Measurements from ENCODE around the gene COG5.

The COG5 gene

DNA sequence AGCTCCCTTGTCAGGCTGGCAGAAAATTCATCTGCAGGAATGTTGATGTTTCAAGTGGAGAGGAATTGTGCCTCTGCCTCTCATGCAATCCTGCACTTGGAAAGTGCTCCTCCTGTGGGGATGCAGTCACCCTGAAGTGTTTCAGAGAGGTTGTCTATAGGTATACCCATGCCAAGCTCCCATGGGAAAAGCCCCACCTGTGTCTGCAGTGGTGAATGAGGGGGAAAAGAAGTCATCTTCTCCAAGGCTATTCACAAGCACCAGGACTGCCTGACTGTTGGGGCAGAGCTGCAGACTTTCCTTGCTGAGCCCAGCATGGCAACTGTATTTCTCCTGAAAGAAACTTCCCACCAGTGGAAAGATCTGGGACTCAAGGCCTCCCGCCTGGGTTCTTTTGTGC, 58.4 kb downstream of the COG5 start:
- DNase-seq, result no peak

DNA sequence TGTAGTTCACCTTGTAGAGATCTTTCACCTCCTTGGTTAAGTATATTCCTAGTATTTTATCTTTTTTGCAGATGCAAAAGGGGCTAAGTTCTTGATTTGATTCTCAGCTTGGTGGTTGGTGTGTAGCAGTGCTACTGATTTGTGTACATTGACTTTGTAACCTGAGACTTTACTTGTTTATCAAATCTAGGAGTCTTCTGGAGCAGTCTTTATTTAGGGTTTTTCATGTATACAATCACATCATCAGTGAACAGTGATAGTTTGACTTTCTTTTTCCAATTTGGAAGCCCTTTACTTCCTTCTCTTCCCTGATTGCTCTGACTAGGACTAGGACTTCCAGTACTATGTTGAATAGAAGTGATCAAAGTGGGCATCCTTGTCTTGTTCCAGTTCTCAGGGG, 60.0 kb downstream of the COG5 start:
- DNase-seq, result no peak

GRCh38 chr7:107502797-107503196, 60.9 kb downstream of the COG5 start:
- DNase-seq, result no peak

DNA sequence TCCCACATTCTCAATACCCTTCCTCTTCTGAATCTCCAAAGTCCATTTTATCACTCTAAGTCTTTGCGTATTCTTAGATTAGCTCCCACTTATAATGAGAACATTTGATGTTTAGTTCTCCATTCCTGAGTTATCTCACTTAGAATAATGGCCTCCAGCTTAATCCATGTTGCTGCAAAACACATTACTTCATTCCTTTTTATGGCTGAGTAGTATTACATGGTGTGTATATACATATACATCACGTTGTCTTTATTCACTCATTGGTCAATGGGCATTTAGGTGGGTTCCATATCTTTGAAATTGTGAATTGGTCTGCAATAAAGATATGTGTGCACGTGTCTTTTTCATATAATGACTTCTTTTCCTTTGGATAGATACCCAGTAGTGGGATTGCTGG, 61.6 kb downstream of the COG5 start:
- DNase-seq, result no peak

DNA sequence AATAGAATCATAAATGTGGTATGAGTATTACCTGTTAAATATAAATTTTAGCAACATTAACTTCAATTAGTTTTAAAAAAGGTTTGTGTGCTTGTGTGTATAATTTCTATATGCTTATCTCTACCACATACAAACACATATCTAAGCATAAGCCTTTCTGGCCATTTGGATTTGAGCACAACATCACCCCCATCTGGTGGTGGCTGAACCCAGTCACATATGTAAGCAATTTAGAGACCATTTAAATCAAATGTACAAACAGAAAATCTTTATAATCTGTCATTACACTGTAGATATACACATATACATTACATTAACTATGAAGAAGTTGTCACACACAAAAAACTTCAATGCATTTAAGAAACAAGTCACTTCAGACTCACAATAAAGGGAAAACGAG, 62.1 kb downstream of the COG5 start:
- peak; percentile 60 for DNase-seq

DNA sequence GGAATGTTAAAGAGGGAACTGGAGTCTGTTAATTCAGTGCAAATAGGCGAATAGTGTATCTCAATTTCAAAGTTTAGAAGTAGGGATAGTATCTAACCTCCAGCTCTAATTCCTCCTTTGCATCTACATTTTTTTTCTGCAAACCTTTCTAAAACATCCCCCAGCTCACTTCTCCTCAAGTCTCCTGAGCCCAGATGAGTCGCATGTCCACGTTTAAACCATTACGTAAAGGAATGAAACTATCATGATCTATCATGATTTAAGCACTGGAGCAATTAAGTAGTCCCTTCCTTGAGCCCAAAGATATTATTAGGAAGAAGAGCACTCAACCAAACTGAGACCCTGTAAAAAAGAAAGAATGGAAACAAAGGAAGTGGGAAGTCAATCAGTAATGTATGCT, 64.0 kb downstream of the COG5 start:
- no peak for DNase-seq

- no peak for DNase-seq
Measured at GRCh38 chr7:107495516-107495915, 68.2 kb downstream of the COG5 start.

- no peak for DNase-seq
Measured at GRCh38 chr7:107494884-107495283, 68.8 kb downstream of the COG5 start.

- DNase-seq, result no peak
Measured at GRCh38 chr7:107494315-107494751, 69.4 kb downstream of the COG5 start.

- DNase-seq, result no peak
Measured at GRCh38 chr7:107492875-107493274, 70.8 kb downstream of the COG5 start.

DNA sequence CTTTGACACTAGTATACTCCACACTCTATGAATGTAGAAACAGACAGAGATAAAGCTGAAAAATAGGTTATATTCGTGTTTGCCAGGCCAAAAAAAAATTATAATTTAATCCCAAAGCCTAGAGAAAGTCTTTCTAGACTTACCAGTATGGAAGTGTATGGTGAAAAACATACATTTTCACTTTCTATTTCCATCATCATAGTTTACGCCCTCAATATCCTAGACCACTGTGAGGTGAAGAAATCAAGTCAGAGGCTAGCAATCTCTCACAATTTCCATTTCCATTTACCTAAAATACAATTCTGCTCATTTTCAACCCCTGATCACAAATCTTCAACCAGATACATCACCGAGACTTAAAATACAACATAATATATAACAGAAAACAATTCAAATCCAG, 77.7 kb downstream of the COG5 start:
- DNase-seq, result no peak

GRCh38 chr7:107482571-107482970, 81.1 kb downstream of the COG5 start:
- no peak for DNase-seq

DNA sequence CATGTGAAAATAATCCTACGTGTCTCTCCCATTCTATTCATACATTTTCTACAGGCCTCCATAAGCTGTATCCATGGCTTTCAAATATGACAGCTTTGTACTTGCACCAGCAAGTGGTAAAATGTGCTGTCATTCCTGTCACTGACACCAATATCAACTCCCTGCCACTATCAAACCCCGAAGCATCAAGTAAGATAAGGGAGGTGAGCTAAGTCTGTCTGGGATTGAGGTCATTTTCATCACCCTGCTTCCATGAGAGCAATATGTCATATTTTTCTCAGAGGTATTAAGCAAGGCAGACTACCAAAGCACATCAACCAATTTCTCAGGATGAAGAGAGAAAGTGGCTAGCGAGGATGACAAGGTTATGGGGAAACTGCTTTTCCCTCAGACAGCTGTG, 82.8 kb downstream of the COG5 start:
- no peak for DNase-seq

DNA sequence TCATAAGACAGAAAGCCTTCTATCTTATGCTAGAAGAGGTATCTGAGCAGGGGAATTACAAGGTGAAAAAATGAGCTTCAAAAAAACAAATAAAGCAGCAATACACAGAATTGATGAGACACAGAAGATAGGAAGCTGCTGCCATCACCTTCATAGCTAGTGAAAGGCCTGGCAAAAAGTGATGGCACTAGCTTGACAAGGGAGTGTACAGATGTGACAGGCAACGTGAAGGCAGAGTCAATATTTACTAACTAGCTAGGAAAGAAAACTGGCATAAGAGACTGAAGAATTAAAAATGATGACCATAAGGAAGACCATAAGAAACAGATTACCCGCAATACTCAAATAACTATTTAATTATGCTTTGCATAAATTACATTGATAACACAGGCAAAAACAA, 84.4 kb downstream of the COG5 start:
- DNase-seq, result no peak

DNA sequence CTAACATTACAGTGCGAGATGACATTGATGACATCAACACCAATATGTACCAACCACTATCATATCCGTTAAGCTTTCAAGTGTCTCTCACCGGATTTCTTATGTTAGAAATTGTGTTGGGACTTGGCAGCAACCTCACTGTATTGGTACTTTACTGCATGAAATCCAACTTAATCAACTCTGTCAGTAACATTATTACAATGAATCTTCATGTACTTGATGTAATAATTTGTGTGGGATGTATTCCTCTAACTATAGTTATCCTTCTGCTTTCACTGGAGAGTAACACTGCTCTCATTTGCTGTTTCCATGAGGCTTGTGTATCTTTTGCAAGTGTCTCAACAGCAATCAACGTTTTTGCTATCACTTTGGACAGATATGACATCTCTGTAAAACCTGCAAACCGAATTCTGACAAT, 89.6 kb downstream of the COG5 start:
- no peak for DNase-seq

- no peak for DNase-seq
Measured at GRCh38 chr7:107472116-107472515, 91.6 kb downstream of the COG5 start.

- DNase-seq, result no peak
Measured at GRCh38 chr7:107471292-107472070, 92.2 kb downstream of the COG5 start.

DNA sequence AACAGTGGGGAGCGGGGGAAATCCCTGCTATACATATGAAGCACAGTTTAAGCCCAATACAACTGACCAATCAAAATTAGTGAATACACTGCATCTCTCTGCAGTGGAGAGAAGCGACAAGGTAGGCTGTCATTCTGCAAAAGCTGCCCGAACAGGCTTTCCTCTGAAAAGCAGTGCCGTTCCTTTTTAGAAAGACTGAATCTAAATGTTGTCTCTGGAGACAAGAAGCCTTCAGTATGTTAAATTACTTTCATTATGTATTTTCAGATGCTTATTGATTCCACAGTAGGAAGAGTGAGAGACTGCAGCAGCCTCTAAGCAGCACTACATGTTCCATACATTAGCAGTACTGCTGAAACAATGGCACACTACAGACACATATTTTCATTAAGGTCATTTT, 93.8 kb downstream of the COG5 start, which contains the start of gene GPR22:
Gene GPR22, plus strand, starts transcription at position 129 of the 400 bp plus-strand sequence. CDS start 4,004 bp downstream, outside the sequence.
- no peak for DNase-seq

DNA sequence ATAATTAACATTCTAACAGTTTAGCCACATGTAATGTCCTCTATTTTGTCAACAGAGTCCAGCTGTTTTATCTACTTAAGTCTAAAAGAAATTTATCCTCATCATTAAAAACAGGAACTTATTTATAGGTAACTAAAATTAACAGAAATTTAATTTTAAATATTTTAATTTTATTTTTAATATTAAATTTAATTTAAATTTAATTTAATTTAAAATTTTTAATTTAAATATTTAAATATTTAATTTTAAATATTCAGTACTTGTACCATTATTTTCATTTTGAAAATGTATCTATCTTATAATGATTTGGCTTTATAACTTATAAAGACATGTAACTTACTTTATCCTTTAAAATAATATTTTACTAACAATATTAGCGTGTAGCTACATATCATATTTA, 94.9 kb downstream of the COG5 start:
- DNase-seq, result no peak

DNA sequence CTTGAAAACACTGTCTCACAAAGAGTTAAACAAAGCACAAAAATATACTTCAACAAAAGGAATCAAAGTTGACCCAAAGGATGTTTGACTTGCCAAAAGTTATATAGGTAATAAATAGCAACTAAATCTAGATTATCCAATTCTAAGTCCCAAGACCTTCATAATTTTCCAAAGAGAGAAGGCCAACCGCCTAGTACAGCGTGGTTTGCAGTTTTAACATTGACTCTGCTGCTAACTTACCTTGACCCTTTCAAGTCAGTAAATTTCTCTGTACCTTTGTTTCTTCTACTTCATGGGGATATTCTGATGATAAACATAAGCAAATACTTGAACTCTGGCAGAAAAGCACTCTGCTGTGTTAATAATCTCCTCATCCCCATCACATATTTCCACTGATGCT, 95.7 kb downstream of the COG5 start:
- no peak for DNase-seq

- no peak for DNase-seq
Measured at GRCh38 chr7:107464666-107465226, 99.0 kb downstream of the COG5 start.

DNA sequence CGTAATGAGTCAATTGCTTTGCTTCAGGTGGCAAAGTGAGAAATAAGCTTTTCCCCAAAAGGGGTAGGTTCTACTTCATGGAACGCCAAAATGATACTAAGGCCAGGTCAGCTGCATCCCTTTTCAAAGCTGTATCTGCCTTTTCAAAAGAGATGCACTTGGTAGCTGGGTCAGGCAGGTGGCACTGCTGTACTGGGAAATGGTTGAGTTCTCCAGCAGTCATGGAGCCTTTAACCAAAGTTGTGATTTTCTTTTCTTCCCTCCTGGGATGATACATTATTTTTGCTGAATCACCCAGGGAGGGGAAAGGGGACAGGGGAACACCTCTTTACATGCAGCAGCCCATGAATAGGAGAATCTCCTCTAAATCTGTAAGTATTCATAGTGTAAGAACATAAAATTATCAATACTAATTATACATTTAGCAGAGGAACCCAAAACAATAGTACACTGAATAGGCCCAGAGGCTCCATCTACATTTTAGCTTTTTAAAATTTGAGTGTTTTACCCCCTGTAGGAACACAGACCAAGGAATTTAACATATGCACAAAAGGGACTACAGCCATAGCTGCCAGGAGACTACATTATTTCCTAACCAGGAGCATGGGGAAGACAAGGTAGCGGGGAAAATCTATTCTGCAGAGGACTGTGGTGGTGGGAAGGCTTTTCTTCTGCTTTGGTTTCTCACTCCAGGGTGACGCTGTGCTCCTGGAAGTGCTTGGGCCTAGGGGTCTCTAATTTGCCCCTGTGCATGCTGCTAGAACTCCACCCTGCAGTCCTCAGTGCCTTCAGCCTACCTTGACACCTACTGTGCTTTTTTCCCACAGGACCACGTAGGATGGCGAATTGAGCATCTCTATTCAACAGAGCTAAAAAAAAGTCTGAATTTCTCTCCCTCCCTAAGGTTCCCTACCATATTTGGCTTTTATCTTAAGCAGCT, 100.3 kb downstream of the COG5 start:
- DNase-seq, result peak; percentile 59

- no peak for DNase-seq
Measured at GRCh38 chr7:107461938-107462533, 101.7 kb downstream of the COG5 start.
